Measurements from ENCODE around the gene BMP2.
A peak's percentile ranks its signal among the peaks of the same experiment; 100 is the strongest.

Gene BMP2

GRCh38 chr20:6768228-6769140 is 998 bp downstream of the BMP2 start:
- no peak for ATAC-seq

GRCh38 chr20:6769903-6770785 is 2.7 kb downstream of the BMP2 start:
- DNase-seq = no peak
- no peak for ATAC-seq

More at GRCh38 chr20:6768228-6769140, 998 bp downstream of the BMP2 start:
- no peak for DNase-seq

- ATAC-seq = no peak
- DNase-seq = no peak
Observed at GRCh38 chr20:6770786-6771100, 3.3 kb downstream of the BMP2 start.

GRCh38 chr20:6780433-6781190 is 13.1 kb downstream of the BMP2 start:
- DNase-seq (no peak), ATAC-seq (no peak)

GRCh38 chr20:6783752-6784151 is 16.3 kb downstream of the BMP2 start:
- ATAC-seq (no peak), DNase-seq (no peak)

- ATAC-seq (no peak), DNase-seq (no peak)
Observed at GRCh38 chr20:6784210-6784631, 16.7 kb downstream of the BMP2 start.

- no peak for DNase-seq
- ATAC-seq = no peak
Observed at GRCh38 chr20:6784767-6785166, 17.3 kb downstream of the BMP2 start.

GRCh38 chr20:6786548-6786947 is 19.1 kb downstream of the BMP2 start:
- ATAC-seq (no peak), DNase-seq (no peak)

GRCh38 chr20:6792789-6793188 is 25.3 kb downstream of the BMP2 start:
- ATAC-seq (no peak), DNase-seq (no peak)

- no peak for ATAC-seq
- no peak for DNase-seq
Observed at GRCh38 chr20:6802227-6802626, 34.7 kb downstream of the BMP2 start.

GRCh38 chr20:6806275-6806674 is 38.8 kb downstream of the BMP2 start:
- DNase-seq (no peak), ATAC-seq (no peak)

GRCh38 chr20:6811262-6812035 is 44.0 kb downstream of the BMP2 start:
- no peak for DNase-seq
- no peak for ATAC-seq

GRCh38 chr20:6812530-6812929 is 45.0 kb downstream of the BMP2 start:
- DNase-seq = no peak
- ATAC-seq = no peak

GRCh38 chr20:6814945-6815344 is 47.5 kb downstream of the BMP2 start:
- ATAC-seq (no peak), DNase-seq (no peak)

GRCh38 chr20:6818033-6818808 is 50.7 kb downstream of the BMP2 start:
- DNase-seq (no peak), ATAC-seq (no peak)

- no peak for DNase-seq
- no peak for ATAC-seq
Observed at GRCh38 chr20:6819599-6819998, 52.1 kb downstream of the BMP2 start.

GRCh38 chr20:6824401-6824800 is 56.9 kb downstream of the BMP2 start:
- DNase-seq (no peak), ATAC-seq (no peak)

- DNase-seq (no peak), ATAC-seq (no peak)
Observed at GRCh38 chr20:6827472-6827871, 60.0 kb downstream of the BMP2 start.

GRCh38 chr20:6828794-6829423 is 61.4 kb downstream of the BMP2 start:
- ATAC-seq (no peak), DNase-seq (peak; percentile 44)

- ATAC-seq (no peak), DNase-seq (no peak)
Observed at GRCh38 chr20:6829510-6830116, 62.1 kb downstream of the BMP2 start.
